SHP77 (cell line): ENCODE data around the gene LMF1.
A peak's percentile ranks its signal among the peaks of the same experiment; 100 is the strongest.

Source experiments
- DNase-seq, 2 experiments: peaks; one replicate each; lab custom pipeline; 2025; lab: John Stamatoyannopoulos, UW

The LMF1 gene

GRCh38 chr16:984736-985636, 14.2 kb upstream of the LMF1 start:
- DNase-seq, result no peak

- DNase-seq, result no peak
Measured at GRCh38 chr16:984121-984694, 13.4 kb upstream of the LMF1 start.

GRCh38 chr16:983044-984030, 12.6 kb upstream of the LMF1 start:
- no peak for DNase-seq

GRCh38 chr16:982145-983043, 11.6 kb upstream of the LMF1 start:
- no peak for DNase-seq

GRCh38 chr16:981695-982144, 10.9 kb upstream of the LMF1 start, which contains the start of gene SOX8:
SOX8 (plus strand) TSS chr16:981770; CDS start chr16:981923, 153 bp downstream.
- no peak for DNase-seq

- DNase-seq, result no peak
Measured at GRCh38 chr16:980595-980854, 9.7 kb upstream of the LMF1 start.

GRCh38 chr16:979859-980594, 9.2 kb upstream of the LMF1 start:
- no peak for DNase-seq

GRCh38 chr16:979147-979546, 8.4 kb upstream of the LMF1 start:
- DNase-seq, result no peak

- no peak for DNase-seq
Measured at GRCh38 chr16:978403-978802, 7.6 kb upstream of the LMF1 start.

GRCh38 chr16:977896-978295, 7.1 kb upstream of the LMF1 start:
- no peak for DNase-seq

- DNase-seq, result no peak
Measured at GRCh38 chr16:977081-977701, 6.4 kb upstream of the LMF1 start.

- DNase-seq, result peak; percentile 45 to 64
Measured at GRCh38 chr16:976389-976931, 5.7 kb upstream of the LMF1 start.

- DNase-seq, result no peak
Measured at GRCh38 chr16:975291-975690, 4.5 kb upstream of the LMF1 start.

GRCh38 chr16:974611-975261, 4.0 kb upstream of the LMF1 start:
- no peak for DNase-seq

- no peak for DNase-seq
Measured at GRCh38 chr16:974001-974601, 3.3 kb upstream of the LMF1 start.

- DNase-seq, result no peak
Measured at GRCh38 chr16:973366-973765, 2.6 kb upstream of the LMF1 start.

GRCh38 chr16:972316-973002, 1.7 kb upstream of the LMF1 start:
- DNase-seq, result no peak

- DNase-seq, result no peak
Measured at GRCh38 chr16:971981-972315, 1.2 kb upstream of the LMF1 start.

GRCh38 chr16:971582-971905, 760 bp upstream of the LMF1 start:
- DNase-seq, result no peak
